Hindlimb muscle (tissue), 1 donor: ENCODE measurements around the gene MTCL3.

ENCODE experiments used
- DNase-seq: peaks from one replicate; pipeline ENCODE4 v3.0.0-alpha.2; 2013

Gene MTCL3

DNA sequence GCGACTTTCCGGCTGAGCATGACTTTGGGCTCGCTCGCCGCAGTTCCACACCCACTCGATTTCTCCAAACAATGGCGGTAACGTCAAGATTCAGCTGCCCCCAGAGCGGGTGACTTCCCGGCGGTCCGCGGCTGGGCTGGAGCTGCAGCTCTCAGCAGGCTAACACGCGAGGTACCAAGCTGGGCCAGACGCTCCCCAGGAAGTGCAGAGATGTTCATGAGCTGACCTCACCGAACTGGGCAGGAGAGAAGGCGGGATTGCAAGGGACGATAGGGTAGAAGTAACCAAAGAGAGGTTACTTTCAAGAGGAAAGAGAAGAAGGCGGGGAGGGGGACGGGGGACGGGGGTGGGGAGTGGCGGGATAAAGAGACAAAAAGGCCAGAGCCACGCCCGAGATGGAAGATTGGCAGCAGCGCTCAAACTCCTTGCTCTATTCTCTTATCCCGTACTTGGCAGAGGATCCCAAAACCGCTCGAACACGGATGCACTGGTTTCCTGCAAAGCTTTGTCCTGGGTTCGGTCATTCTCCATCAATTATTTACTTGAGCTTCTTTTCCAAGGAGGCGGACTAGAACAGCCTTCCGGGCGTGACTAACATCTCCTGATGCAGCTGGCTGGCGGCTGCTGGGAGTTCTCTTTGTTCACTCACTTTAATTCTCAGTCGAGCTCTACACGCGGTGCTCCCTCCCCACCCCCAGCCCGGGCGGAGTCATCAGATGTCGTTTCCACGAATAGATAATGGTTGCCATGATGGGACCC lies at the start of gene MTCL3:
Gene MTCL3, minus strand, starts transcription at position 626 of the 759 bp plus-strand sequence.
- no peak for DNase-seq

- DNase-seq, result no peak
Observed at GRCh38 chr6:127567476-127567875, 48.3 kb upstream of the MTCL3 start.

DNA sequence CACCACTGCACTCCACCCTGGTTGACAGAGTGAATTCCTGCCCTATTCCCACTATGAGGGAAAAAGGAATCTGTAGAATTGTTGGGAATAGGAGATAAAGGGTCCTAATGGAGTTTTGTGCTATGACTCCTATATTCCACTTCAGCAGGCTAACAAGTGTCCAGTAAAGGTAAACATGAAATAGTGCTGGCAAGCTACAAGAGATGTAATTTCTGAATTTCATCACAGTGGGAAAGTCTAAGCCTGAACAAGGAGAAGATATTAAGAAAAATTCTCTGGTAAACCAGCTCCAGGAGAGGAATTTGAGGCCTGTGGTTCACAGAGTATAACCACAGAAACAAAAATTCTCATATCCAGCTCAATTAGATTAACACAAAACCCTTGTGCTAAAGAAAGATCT lies 47.5 kb upstream of the MTCL3 start:
- no peak for DNase-seq

GRCh38 chr6:127566119-127566518 lies 47.0 kb upstream of the MTCL3 start:
- no peak for DNase-seq

DNA sequence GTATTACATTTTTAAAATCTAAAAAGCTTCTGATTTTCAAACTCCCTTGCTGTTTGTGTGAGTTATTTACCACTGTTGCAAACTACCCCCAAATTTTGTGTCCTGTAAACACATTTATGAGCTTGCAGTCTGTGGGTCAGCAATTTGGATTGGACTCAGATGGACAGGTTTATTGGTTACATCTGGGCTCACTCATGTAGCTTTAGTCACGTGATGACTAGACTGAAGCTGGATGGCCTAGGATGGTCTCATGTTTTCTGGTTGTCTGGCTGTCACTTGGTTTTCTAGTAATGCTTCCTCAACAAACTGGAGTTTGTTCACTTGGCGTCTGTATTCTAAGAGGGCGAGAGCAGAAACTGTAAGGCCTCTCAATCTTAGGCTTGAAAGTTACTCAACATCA lies 45.6 kb upstream of the MTCL3 start:
- DNase-seq, result no peak

GRCh38 chr6:127561660-127562059 lies 42.5 kb upstream of the MTCL3 start:
- no peak for DNase-seq

DNA sequence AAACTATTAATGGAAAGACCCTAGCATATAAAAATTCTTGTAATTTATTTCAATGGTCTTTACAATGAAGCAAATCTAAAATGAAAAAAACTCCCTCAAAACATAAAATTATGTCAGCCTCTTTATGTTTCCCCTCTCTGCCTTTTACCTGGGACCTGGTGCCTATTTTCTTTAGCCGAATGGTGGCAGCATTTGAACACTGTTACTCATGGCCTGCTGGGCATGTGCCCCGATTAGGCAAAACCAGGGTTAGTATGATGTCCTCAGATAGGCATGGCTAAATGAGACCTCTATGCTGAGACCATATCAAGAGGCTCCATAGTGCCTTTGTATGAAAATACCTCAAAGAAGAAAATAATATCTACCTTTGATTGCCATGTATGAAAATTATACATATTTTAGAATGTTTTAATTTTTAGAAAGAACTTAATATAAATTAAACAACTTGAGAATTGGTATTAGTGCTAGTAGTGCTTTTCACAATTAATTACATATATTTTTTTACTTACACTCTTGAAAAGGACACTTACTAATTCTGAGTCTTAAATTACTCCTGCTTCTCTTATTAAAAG lies 35.4 kb upstream of the MTCL3 start:
- no peak for DNase-seq

- DNase-seq, result no peak
Observed at GRCh38 chr6:127550403-127550802, 31.3 kb upstream of the MTCL3 start.

DNA sequence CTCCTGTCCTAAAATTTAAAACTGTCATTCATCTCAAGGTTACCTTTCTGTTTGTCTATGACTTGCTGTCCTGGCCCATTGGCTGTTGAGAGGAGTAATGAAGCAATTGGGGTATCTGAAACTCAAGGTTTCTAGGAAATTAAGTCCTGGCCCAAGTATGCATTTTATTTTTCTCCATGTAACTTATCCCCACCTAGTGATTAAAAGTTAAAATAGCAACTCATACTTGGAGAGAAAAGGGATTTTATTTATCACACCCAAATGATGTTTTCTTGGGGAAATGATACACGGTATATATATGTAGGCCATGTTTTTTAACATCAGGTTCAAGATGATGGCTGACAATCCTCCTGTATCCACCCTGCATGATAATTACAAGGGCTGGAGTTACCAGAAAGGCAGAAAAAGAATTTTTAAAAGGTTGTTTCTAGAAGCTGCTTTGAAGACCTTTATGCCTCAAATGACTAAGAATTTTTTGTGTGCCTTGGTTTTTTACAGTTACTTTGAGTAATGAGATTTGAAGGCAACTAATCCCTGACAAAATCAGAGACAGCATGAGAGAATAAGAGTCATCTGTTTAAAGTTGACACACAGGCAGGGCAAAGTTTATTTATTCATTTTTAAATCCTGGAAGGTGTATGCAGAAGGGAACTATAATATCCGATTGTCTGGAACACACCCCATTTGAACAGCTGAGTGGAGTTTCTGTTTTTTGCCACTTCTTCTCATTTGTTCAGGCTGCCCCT lies 28.9 kb upstream of the MTCL3 start:
- no peak for DNase-seq

DNA sequence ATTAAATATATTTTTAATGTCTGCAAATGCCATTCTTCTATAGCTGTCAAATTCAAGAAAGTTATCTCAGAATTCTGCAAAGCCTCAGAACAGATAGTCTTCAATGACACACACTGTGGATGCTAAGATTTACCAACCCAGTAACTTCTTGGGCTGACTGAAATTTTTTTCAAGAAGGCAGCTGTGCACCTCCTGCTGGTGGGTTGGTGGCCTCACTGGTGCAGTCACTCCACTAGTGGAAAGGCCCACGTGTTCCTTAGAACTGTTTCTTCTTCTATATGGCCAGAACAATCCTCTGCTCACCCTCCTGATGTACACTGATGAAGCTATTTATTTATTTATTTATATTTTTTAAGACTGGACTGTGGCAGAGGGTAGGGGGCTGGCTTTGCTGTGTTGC lies 28.1 kb upstream of the MTCL3 start:
- DNase-seq, result no peak

DNA sequence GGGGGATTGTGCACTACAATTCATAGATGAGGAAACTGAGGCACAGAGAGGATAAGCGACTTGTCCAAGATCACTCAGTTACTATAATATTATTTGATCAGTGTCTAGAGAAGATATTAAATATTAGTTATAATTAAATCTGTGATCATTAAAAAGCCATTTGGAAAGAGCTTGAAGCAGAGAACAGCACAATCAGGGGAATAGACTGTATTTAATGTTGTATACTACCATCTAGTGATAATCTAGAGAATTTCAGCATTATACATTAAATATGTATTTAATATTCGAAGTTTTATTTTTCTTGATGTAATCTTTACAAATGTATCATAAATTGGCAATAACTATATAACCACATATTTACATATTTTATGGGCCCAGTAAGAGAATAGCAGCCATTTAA lies 20.1 kb upstream of the MTCL3 start:
- no peak for DNase-seq

DNA sequence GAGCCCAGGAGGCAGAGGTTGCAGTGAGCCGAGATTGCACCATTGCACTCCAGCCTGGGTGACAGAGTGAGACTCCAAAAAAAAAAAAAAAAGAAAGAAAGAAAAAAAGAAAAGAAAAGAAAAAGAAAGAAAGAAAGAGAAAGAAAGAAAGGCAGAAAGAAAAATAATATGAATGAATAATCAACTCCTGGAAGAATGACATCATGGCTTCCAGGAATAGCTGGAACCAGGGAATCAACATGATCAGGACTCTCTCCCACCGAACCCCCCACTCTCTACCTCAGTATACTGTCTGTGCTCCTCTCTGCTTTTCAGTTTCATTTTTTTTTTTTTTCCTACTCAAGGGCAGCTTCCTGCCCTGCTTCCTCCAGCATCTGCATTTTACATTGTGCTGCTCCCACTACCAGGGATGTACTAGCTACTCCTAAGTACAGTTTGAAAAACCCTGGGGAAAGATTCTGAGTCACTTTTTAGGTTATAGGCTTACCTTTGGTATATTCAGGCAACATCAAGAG lies 19.7 kb upstream of the MTCL3 start:
- no peak for DNase-seq

DNA sequence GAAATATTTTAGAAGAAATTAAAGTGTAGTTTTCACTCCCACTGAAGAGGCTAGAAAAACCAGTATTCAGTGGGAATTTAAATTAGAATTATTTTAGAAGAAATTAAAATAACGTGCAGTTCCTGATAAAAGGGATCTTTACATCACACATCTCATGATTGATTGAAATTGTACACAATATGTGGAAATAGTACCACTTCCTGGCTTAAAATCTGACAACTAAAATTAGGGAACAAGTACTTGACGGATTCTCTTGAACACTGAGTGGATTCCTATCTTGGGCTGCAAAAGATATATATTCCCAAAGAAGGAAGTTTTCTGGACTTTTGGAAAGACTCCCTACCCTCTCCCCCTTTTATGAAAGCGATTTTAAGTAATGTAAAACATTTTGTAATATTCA lies 14.6 kb upstream of the MTCL3 start:
- no peak for DNase-seq

DNA sequence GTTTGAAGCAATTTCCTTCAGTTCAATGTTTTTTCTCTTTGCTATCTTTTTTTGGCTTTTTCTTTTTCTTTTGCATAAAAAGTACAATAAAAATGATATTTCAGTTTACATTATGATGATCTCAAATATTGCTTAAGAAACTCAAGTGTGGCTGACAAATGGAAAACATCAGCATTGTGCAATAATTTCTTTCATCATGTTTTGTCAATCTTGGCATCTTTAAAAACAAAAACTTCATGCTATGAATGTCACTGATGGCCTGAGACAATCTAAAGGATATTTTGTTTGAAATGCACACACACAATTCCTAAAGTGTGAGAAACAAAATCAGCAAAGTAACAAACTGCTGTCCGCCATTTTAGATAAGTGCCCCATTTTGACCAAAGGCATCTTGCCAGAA lies 13.9 kb upstream of the MTCL3 start:
- no peak for DNase-seq

- no peak for DNase-seq
Observed at GRCh38 chr6:127522714-127523113, 3.6 kb upstream of the MTCL3 start.

GRCh38 chr6:127520066-127520465 lies 931 bp upstream of the MTCL3 start:
- no peak for DNase-seq

GRCh38 chr6:127519469-127519785 lies 292 bp upstream of the MTCL3 start:
- DNase-seq, result no peak

DNA sequence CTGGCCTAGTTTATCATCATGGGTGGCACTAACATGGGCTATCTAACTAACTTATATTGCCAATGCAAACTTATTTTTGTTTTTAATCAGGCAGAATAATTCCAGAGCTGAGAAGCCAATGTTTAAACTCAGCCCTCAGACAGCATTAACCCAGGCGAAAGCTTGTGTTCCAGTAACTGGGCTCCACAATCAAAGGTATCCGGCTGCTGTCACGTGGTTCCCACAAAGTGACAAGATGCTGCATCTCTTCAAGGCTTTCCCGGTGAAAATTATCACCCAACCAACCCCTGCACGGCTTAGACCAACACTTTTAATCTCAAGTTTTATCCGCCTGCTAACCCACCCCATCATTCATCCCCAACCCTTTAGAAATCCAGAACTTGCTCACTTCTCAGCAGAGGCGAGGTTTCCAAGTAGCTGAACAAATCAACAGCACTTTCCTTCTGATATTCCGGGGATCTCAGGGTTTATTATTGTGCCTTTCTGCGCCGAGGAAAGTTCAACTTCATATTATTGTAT lies 885 bp downstream of the MTCL3 start:
- no peak for DNase-seq

GRCh38 chr6:127517693-127518092 lies 1.4 kb downstream of the MTCL3 start:
- DNase-seq, result no peak

GRCh38 chr6:127516662-127517273 lies 2.4 kb downstream of the MTCL3 start:
- no peak for DNase-seq

GRCh38 chr6:127515794-127516661 lies 3.1 kb downstream of the MTCL3 start:
- peak; percentile 81 for DNase-seq

DNA sequence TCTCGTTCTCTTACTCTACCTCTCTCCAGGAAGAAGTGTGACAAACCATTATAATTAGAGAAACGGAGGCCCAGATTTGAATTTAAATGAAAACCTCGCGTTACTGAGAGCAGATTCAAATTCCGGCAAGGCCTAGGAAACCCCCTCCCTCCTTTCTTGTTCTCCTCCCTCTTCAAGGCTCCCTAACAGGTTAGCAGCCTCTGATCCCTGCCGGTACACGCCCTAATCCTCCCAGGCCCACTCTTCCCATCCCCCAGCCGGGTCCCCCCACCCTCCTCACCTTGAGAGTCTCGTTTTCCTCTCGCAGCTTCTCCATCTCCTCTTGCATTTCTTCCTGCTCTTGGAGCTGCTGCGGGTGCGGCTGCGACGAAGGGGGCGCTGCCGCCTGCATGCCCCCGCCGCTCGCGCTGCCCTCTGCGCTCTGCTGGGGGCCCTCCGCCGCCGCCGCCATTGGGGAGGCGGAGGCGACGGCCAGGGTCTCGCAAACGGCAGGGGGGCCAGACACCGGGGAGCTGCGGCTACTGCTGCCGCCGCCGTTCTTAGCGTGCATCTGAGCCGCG lies 3.8 kb downstream of the MTCL3 start:
- DNase-seq, result no peak
